AML-193 (cell line): Measurements from ENCODE around the gene SYNJ2.
A peak's percentile ranks its signal among the peaks of the same experiment; 100 is the strongest.

Experiments used
- DNase-seq, 2 experiments: peaks; one replicate each; lab custom pipeline; 2025; lab: John Stamatoyannopoulos, UW

SYNJ2 gene

GRCh38 chr6:158059108-158059507 lies 77.4 kb downstream of the SYNJ2 start:
- DNase-seq: no peak

GRCh38 chr6:158060455-158061360 lies 79.0 kb downstream of the SYNJ2 start:
- DNase-seq: no peak

- no peak for DNase-seq
Observed at GRCh38 chr6:158061361-158061708, 79.7 kb downstream of the SYNJ2 start.

GRCh38 chr6:158061709-158062461 lies 80.2 kb downstream of the SYNJ2 start:
- DNase-seq: no peak

- DNase-seq: no peak
Observed at GRCh38 chr6:158063736-158064135, 82.1 kb downstream of the SYNJ2 start.

- DNase-seq: no peak
Observed at GRCh38 chr6:158064725-158065251, 83.1 kb downstream of the SYNJ2 start.

- DNase-seq: no peak
Observed at GRCh38 chr6:158066136-158066781, 84.6 kb downstream of the SYNJ2 start.

- DNase-seq: no peak
Observed at GRCh38 chr6:158067436-158068015, 85.9 kb downstream of the SYNJ2 start.

- no peak for DNase-seq
Observed at GRCh38 chr6:158068156-158068892, 86.7 kb downstream of the SYNJ2 start.

GRCh38 chr6:158068893-158069799 lies 87.5 kb downstream of the SYNJ2 start:
- DNase-seq: no peak

GRCh38 chr6:158069800-158070195 lies 88.1 kb downstream of the SYNJ2 start:
- DNase-seq: no peak

GRCh38 chr6:158070513-158070912 lies 88.8 kb downstream of the SYNJ2 start:
- DNase-seq: no peak

- DNase-seq: no peak
Observed at GRCh38 chr6:158071121-158072082, 89.7 kb downstream of the SYNJ2 start.

- DNase-seq: peak; percentile 41 to 49
Observed at GRCh38 chr6:158072083-158072721, 90.5 kb downstream of the SYNJ2 start.

GRCh38 chr6:158073776-158074175 lies 92.1 kb downstream of the SYNJ2 start:
- DNase-seq: no peak

GRCh38 chr6:158076548-158076947 lies 94.9 kb downstream of the SYNJ2 start:
- DNase-seq: no peak

- DNase-seq: no peak
Observed at GRCh38 chr6:158077676-158078075, 96.0 kb downstream of the SYNJ2 start.

- DNase-seq: no peak
Observed at GRCh38 chr6:158078320-158078719, 96.7 kb downstream of the SYNJ2 start.
